K562 (cell line): ENCODE measurements around the gene LGR6. TPM values are rescaled to one million over a fixed set of nuclear protein-coding genes. Genes with fewer than 3 reads are reported as not detected.

Experiments
- GABPB1 ChIP-seq: sonication (generic); formaldehyde crosslinking; IDR thresholded peaks from 2 replicates; pipeline ENCODE4 v1.8.0; 2022; ENCODE audit warnings: mild to moderate bottlenecking, missing genetic modification reagents
- KAT7 ChIP-seq: sonication (generic); formaldehyde crosslinking; IDR thresholded peaks from 2 replicates; pipeline ENCODE4 v1.8.0; 2022; ENCODE audit warnings: missing genetic modification reagents, mild to moderate bottlenecking, borderline replicate concordance
- KDM2B ChIP-seq: fragments of 250-450 bp; sonication (Bioruptor Pico); IDR thresholded peaks from 2 replicates; pipeline ENCODE4 v1.8.0; 2021; ENCODE audit warnings: mild to moderate bottlenecking, moderate library complexity
- KLF10 ChIP-seq: fragments of 250-450 bp; sonication (Bioruptor Pico); IDR thresholded peaks from 2 replicates; pipeline ENCODE4 v1.6.1; 2021; ENCODE audit warnings: matching md5 sums
- MEF2A ChIP-seq: IDR thresholded peaks from 2 replicates; pipeline ENCODE4 v1.6.1; 2011; ENCODE audit warnings: low read depth, mild to moderate bottlenecking, low read length, moderate library complexity; ENCODE audit not compliant: control insufficient read depth
- NFATC3 ChIP-seq: fragments of 450-650 bp; IDR thresholded peaks from 2 replicates; pipeline ENCODE4 v1.6.1; 2017; ENCODE audit warnings: mild to moderate bottlenecking
- NFXL1 ChIP-seq: fragments of 450-650 bp; formaldehyde crosslinking; IDR thresholded peaks from 2 replicates; pipeline ENCODE4 v1.4.0; 2021; ENCODE audit warnings: mild to moderate bottlenecking
- NR2C1 ChIP-seq, 2 experiments: fragments of 450-650 bp; IDR thresholded peaks; 2 replicates each; pipeline ENCODE4 v1.6.1; 2017; ENCODE audit warnings: mild to moderate bottlenecking in 2 of 2, antibody characterized with exemption in 1 of 2, inconsistent platforms in 1 of 2, missing compliant biosample characterization in 1 of 2, missing genetic modification characterization in 1 of 2
- OTX1 ChIP-seq: fragments of 450-650 bp; formaldehyde crosslinking; IDR thresholded peaks from 2 replicates; pipeline ENCODE4 v1.4.0; 2022; ENCODE audit warnings: mild to moderate bottlenecking
- RBM34 ChIP-seq: fragments of 200-400 bp; formaldehyde crosslinking; IDR thresholded peaks from 2 replicates; pipeline ENCODE4 v1.6.1; 2018; ENCODE audit warnings: low read length, borderline replicate concordance; ENCODE audit not compliant: insufficient read depth
- SRSF7 ChIP-seq: fragments of 200-400 bp; formaldehyde crosslinking; optimal IDR thresholded peaks from 2 replicates; pipeline ENCODE3; 2017; ENCODE audit warnings: mild to moderate bottlenecking, low read depth, low read length
- TAL1 ChIP-seq: fragments of 450-650 bp; IDR thresholded peaks from 2 replicates; pipeline ENCODE4 v1.6.1; 2016; ENCODE audit warnings: mild to moderate bottlenecking
- TCF7 ChIP-seq: sonication (generic); IDR thresholded peaks from 2 replicates; pipeline ENCODE4 v1.6.1; 2016; ENCODE audit warnings: antibody characterized with exemption, borderline replicate concordance
- TEAD1 ChIP-seq, 2 experiments: fragments of 450-650 bp in 1 of 2; sonication (generic) in 1 of 2; formaldehyde crosslinking; IDR thresholded peaks; 2 replicates each; pipeline versions ENCODE4 v1.4.0 to v1.8.0; 2020 to 2022; ENCODE audit warnings: mild to moderate bottlenecking in 2 of 2, missing genetic modification reagents in 1 of 2
- ZNF12 ChIP-seq: sonication (generic); formaldehyde crosslinking; IDR thresholded peaks from 2 replicates; pipeline ENCODE4 v1.4.0; 2020; ENCODE audit warnings: mild to moderate bottlenecking, missing genetic modification reagents
- ZNF239 ChIP-seq: fragments of 250-450 bp; sonication (Bioruptor Pico); IDR thresholded peaks from 2 replicates; pipeline ENCODE4 v1.4.0; 2020; ENCODE audit warnings: mild to moderate bottlenecking
- ZNF780A ChIP-seq: fragments of 250-450 bp; sonication (Bioruptor Pico); IDR thresholded peaks from 2 replicates; pipeline ENCODE4 v1.5.0; 2021; ENCODE audit warnings: mild to moderate bottlenecking
- ZZZ3 ChIP-seq: fragments of 450-650 bp; IDR thresholded peaks from 2 replicates; pipeline ENCODE4 v1.6.1; 2016; ENCODE audit warnings: antibody characterized with exemption, mild to moderate bottlenecking, moderate library complexity
- polyA plus RNA-seq, 8 experiments: library from polyadenylated mRNA; depleted of rRNA in 4 of 8; stranded (reverse) in 5 of 8; unstranded in 3 of 8; fragments of >200 nt; fragmentation: Nextera tagmentation in 2 of 8; fragmentation: Illumina TruSeq in 1 of 8; extraction: Ambion mirVana in 2 of 8; extraction: Trizol in 1 of 8; gene quantifications; 2 replicates each; pipeline versions ENCODE4 v1.2.1 to v1.2.3, GENCODE V29; 2011 to 2014; ENCODE audit warnings: inconsistent platforms in 1 of 8, missing spikeins in 1 of 8
- total RNA-seq, 7 experiments: library from RNA; depleted of rRNA in 6 of 7; stranded (reverse); fragments of >200 nt in 6 of 7; fragmentation: Illumina TruSeq in 2 of 7; extraction: Trizol in 2 of 7; gene quantifications; 2 replicates each; pipeline versions ENCODE4 v1.2.1 to v1.2.3, GENCODE V29; 2011 to 2021; ENCODE audit warnings: low replicate concordance in 1 of 7
- TF ChIP-seq, protein P1 (sequence below), 2 experiments: fragments of 150-350 bp in 1 of 2; IDR thresholded peaks; 2 replicates each; pipeline ENCODE4 v1.6.1; 2012 to 2016; ENCODE audit warnings: low read depth in 2 of 2, low read length in 2 of 2, mild to moderate bottlenecking in 1 of 2, moderate library complexity in 1 of 2
- TF ChIP-seq, protein P2 (sequence below): sonication (generic); formaldehyde crosslinking; IDR thresholded peaks from 2 replicates; pipeline ENCODE4 v1.8.1; 2023; ENCODE audit warnings: mild to moderate bottlenecking, missing genetic modification reagents, moderate library complexity
- TF ChIP-seq, protein P3 (sequence below): fragments of 250-450 bp; sonication (Bioruptor Pico); IDR thresholded peaks from 2 replicates; pipeline ENCODE4 v1.9.0; 2021; ENCODE audit warnings: mild to moderate bottlenecking, inconsistent platforms

The LGR6 gene
- total and polyA plus RNA-seq, 9 of the 15 experiments (the other 6 are each of a cell fraction or from before 2014, with no cell fraction given), result 0.01 to 0.54 (median 0.17) TPM; not detected in 1

DNA sequence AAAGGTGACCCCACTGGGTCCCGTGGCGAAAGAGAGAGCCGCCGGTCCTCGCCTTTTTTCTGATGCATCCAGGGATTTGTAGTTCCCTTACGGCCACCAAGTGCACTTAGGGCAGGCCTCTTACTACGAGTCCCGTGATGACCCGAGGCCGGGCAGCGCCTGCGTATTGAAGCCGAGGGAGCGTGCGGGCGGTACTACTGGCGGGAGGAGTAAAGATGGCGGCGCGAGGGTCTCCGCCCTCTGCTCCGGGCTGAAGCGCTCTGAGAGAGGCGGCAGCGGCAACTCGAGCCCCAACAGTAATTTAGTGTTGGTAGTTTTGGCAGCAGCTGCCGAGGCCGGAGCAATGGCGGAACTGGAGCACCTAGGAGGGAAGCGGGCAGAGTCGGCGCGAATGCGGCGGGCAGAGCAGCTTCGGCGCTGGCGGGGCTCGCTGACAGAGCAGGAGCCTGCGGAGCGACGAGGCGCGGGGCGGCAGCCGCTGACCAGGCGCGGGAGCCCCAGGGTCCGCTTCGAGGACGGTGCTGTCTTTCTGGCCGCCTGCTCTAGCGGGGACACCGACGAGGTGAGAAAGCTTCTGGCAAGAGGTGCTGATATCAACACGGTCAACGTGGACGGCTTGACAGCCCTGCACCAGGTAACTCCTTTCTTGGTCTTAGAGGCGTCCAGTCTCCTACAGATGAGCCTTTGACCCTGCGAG lies 155.1 kb downstream of the LGR6 start, which contains the start of gene PPP1R12B (continued):
- TF ChIP-seq, protein P1, sequence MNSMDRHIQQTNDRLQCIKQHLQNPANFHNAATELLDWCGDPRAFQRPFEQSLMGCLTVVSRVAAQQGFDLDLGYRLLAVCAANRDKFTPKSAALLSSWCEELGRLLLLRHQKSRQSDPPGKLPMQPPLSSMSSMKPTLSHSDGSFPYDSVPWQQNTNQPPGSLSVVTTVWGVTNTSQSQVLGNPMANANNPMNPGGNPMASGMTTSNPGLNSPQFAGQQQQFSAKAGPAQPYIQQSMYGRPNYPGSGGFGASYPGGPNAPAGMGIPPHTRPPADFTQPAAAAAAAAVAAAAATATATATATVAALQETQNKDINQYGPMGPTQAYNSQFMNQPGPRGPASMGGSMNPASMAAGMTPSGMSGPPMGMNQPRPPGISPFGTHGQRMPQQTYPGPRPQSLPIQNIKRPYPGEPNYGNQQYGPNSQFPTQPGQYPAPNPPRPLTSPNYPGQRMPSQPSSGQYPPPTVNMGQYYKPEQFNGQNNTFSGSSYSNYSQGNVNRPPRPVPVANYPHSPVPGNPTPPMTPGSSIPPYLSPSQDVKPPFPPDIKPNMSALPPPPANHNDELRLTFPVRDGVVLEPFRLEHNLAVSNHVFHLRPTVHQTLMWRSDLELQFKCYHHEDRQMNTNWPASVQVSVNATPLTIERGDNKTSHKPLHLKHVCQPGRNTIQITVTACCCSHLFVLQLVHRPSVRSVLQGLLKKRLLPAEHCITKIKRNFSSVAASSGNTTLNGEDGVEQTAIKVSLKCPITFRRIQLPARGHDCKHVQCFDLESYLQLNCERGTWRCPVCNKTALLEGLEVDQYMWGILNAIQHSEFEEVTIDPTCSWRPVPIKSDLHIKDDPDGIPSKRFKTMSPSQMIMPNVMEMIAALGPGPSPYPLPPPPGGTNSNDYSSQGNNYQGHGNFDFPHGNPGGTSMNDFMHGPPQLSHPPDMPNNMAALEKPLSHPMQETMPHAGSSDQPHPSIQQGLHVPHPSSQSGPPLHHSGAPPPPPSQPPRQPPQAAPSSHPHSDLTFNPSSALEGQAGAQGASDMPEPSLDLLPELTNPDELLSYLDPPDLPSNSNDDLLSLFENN (IDR thresholded peaks at IDR 0.05; ENCODE audit: low read depth in 2 of 2, low read length in 2 of 2), result 0 out of 4 replicates have a peak, but pooled peaks of 1 of the 2 experiments have one; percentile 50
- TF ChIP-seq ZNF12 (CRISPR knock-in tag) (peak; percentile 84; the same call in 1 of the 2 replicates), MEF2A (no peak), OTX1 (CRISPR knock-in tag) (no peak; the same call in 1 of the 2 replicates), TCF7 (peak; percentile 80; the same call in 1 of the 2 replicates), KDM2B (peak; percentile 75; the same call in 1 of the 2 replicates), RBM34 (no peak), KAT7 (no peak; the same call in 1 of the 2 replicates), TEAD1 (CRISPR knock-in tag; IDR thresholded peaks at IDR 0.05) (peak; percentile 52 to 81; a peak in 3 of 4 replicates), TAL1 (no peak), GABPB1 (peak; percentile 85), SRSF7 (no peak), NFATC3 (no peak), KLF10 (CRISPR knock-in tag) (no peak), ZZZ3 (no peak), NR2C1 (IDR thresholded peaks at IDR 0.05) (peak; percentile 99), NR2C1 (tag; IDR thresholded peaks at IDR 0.05) (peak; percentile 100), ZNF239 (CRISPR knock-in tag) (peak; percentile 61), ZNF780A (CRISPR knock-in tag) (no peak), NFXL1 (CRISPR knock-in tag) (no peak)
- TF ChIP-seq, protein P2, sequence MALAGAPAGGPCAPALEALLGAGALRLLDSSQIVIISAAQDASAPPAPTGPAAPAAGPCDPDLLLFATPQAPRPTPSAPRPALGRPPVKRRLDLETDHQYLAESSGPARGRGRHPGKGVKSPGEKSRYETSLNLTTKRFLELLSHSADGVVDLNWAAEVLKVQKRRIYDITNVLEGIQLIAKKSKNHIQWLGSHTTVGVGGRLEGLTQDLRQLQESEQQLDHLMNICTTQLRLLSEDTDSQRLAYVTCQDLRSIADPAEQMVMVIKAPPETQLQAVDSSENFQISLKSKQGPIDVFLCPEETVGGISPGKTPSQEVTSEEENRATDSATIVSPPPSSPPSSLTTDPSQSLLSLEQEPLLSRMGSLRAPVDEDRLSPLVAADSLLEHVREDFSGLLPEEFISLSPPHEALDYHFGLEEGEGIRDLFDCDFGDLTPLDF (CRISPR knock-in tag), result peak; percentile 83
- TF ChIP-seq, protein P3, sequence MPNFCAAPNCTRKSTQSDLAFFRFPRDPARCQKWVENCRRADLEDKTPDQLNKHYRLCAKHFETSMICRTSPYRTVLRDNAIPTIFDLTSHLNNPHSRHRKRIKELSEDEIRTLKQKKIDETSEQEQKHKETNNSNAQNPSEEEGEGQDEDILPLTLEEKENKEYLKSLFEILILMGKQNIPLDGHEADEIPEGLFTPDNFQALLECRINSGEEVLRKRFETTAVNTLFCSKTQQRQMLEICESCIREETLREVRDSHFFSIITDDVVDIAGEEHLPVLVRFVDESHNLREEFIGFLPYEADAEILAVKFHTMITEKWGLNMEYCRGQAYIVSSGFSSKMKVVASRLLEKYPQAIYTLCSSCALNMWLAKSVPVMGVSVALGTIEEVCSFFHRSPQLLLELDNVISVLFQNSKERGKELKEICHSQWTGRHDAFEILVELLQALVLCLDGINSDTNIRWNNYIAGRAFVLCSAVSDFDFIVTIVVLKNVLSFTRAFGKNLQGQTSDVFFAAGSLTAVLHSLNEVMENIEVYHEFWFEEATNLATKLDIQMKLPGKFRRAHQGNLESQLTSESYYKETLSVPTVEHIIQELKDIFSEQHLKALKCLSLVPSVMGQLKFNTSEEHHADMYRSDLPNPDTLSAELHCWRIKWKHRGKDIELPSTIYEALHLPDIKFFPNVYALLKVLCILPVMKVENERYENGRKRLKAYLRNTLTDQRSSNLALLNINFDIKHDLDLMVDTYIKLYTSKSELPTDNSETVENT (CRISPR knock-in tag), result 0 out of 2 replicates have a peak, but pooled peaks have one; percentile 17
